Endodermal cell (in vitro differentiated cells): ENCODE measurements around the gene CEP170B. TPM values are rescaled to one million over a fixed set of nuclear protein-coding genes. Genes with fewer than 3 reads are reported as not detected.

Experiments
- DNase-seq: peaks from one replicate; pipeline ENCODE4 v3.0.0-alpha.2; 2017
- H3K27ac ChIP-seq: 2 replicates; pipeline ENCODE4 v1.5.1; 2013; ENCODE audit warnings: mild to moderate bottlenecking, low read depth, low read length, moderate library complexity
- H3K27me3 ChIP-seq: 2 replicates; pipeline ENCODE4 v1.6.1; 2013; ENCODE audit warnings: mild to moderate bottlenecking, low read length, moderate library complexity; ENCODE audit not compliant: insufficient read depth, control insufficient read depth, poor library complexity, severe bottlenecking
- H3K36me3 ChIP-seq: 2 replicates; pipeline ENCODE4 v1.7.0; 2013; ENCODE audit warnings: mild to moderate bottlenecking, low read length, moderate library complexity; ENCODE audit not compliant: control insufficient read depth, insufficient read depth
- H3K4me1 ChIP-seq: one replicate; pipeline ENCODE4 v1.7.0; 2013; ENCODE audit warnings: low read length; ENCODE audit not compliant: control insufficient read depth, insufficient read depth
- H3K4me3 ChIP-seq: 2 replicates; pipeline ENCODE4 v1.5.1; 2013; ENCODE audit warnings: mild to moderate bottlenecking, low read length, moderate library complexity
- H3K9ac ChIP-seq: 2 replicates; pipeline ENCODE4 v1.6.1; 2013; ENCODE audit warnings: mild to moderate bottlenecking, low read length, moderate library complexity; ENCODE audit not compliant: poor library complexity, severe bottlenecking; ENCODE audit errors: extremely low read depth
- H3K9me3 ChIP-seq: 2 replicates; pipeline ENCODE4 v1.6.1; 2013; ENCODE audit warnings: mild to moderate bottlenecking, low read length, moderate library complexity; ENCODE audit not compliant: control insufficient read depth
- H3K27ac Mint-ChIP-seq: 2 replicates; pipeline ENCODE4 v1.8.0; 2020; ENCODE audit warnings: mixed read lengths
- H3K27me3 Mint-ChIP-seq: 2 replicates; pipeline ENCODE4 v1.8.0; 2021; ENCODE audit warnings: mild to moderate bottlenecking, mixed read lengths; ENCODE audit not compliant: insufficient read depth
- H3K36me3 Mint-ChIP-seq: 2 replicates; pipeline ENCODE4 v1.8.0; 2020; ENCODE audit warnings: low read depth, mixed read lengths
- H3K4me1 Mint-ChIP-seq: 2 replicates; pipeline ENCODE4 v1.8.0; 2020; ENCODE audit warnings: mixed read lengths
- H3K4me3 Mint-ChIP-seq: 2 replicates; pipeline ENCODE4 v1.8.0; 2020; ENCODE audit warnings: mild to moderate bottlenecking, moderate library complexity, mixed read lengths
- H3K9me3 Mint-ChIP-seq: 2 replicates; pipeline ENCODE4 v1.8.0; 2020; ENCODE audit warnings: mild to moderate bottlenecking, mixed read lengths
- CTCF ChIP-seq: fragments of 200-600 bp; sonication (generic); conservative IDR thresholded peaks from 2 replicates; pipeline ENCODE4 v1.5.0; 2021; ENCODE audit warnings: antibody characterized with exemption, mild to moderate bottlenecking
- WGBS, 2 experiments: methylation state at CpG; one replicate each; pipeline versions ENCODE4 v1.1.5 to v1.1.7; 2013; ENCODE audit warnings: missing lambda C conversion rate in 2 of 2, mixed read lengths in 1 of 2; ENCODE audit not compliant: insufficient coverage in 1 of 2, insufficient read length in 1 of 2; 5-methylcytosine and 5-hydroxymethylcytosine counted together
- total RNA-seq, 2 donors: library from RNA; stranded (reverse); fragmentation: NEBNext Ultra II Directional in 1 of 2; extraction: Animal tissue kit (Norgen Biotek cat#: 25700) in 1 of 2; gene quantifications; 2 replicates in 1 of 2; 3 replicates in 1 of 2; pipeline ENCODE4 v1.2.1, GENCODE V29; 2021

The CEP170B gene
- total RNA-seq, 2 donors from 2014 or later, result 38.9 to 43.1 TPM

- Histone ChIP-seq H3K9ac (no peak overlapping the region), H3K4me3 (no peak overlapping the region), H3K27me3 (peaks cover 71% of the 10 kb centered on the region), H3K9me3 (no peaks in the 10 kb centered on the region), H3K36me3 (no peaks in the 10 kb centered on the region), H3K27ac (no peak overlapping the region), H3K4me1 (no peaks in the 10 kb centered on the region)
- WGBS, 2 experiments, result 92% methylated on average over 2 of the region's 2 CpGs; no CpG with 5 or more reads in 1 of the 2 experiments
- Mint-ChIP-seq H3K27me3 (peaks cover 82% of the 10 kb centered on the region), H3K9me3 (no peaks in the 10 kb centered on the region), H3K4me1 (no peaks in the 10 kb centered on the region), H3K4me3 (no peak overlapping the region), H3K36me3 (no peaks in the 10 kb centered on the region), H3K27ac (no peak overlapping the region)
- no peak for TF ChIP-seq CTCF
- peak; percentile 9 for DNase-seq
These were observed 70.9 kb downstream of the CEP170B start for GRCh38 chr14:104935955-104936354.

GRCh38 chr14:104936361-104937155 lies 71.5 kb downstream of the CEP170B start:
- Mint-ChIP-seq H3K4me1 (no peaks in the 10 kb centered on the region), H3K27me3 (peaks cover 76% of the 10 kb centered on the region), H3K27ac (no peak overlapping the region), H3K4me3 (no peak overlapping the region), H3K9me3 (no peaks in the 10 kb centered on the region), H3K36me3 (no peaks in the 10 kb centered on the region)
- no peaks in the 10 kb centered on the region for H3K4me1 ChIP-seq
- no peaks in the 10 kb centered on the region for H3K9me3 ChIP-seq
- peak; percentile 36 for DNase-seq
- H3K27ac ChIP-seq, result no peak overlapping the region
- H3K4me3 ChIP-seq, result no peak overlapping the region
- no peak overlapping the region for H3K9ac ChIP-seq
- WGBS, 2 experiments, result 85 to 100% methylated on average over 3 to 9 of the region's 10 CpGs
- no peaks in the 10 kb centered on the region for H3K36me3 ChIP-seq
- no peak for TF ChIP-seq CTCF
- H3K27me3 ChIP-seq, result peaks cover 68% of the 10 kb centered on the region

- Histone ChIP-seq H3K4me1 (no peaks in the 10 kb centered on the region), H3K27me3 (peaks cover 62% of the 10 kb centered on the region), H3K36me3 (no peaks in the 10 kb centered on the region), H3K27ac (no peak overlapping the region), H3K9me3 (no peaks in the 10 kb centered on the region), H3K4me3 (no peak overlapping the region), H3K9ac (no peak overlapping the region)
- H3K36me3 Mint-ChIP-seq, result no peaks in the 10 kb centered on the region
- H3K27me3 Mint-ChIP-seq, result peaks cover 70% of the 10 kb centered on the region
- TF ChIP-seq CTCF, result no peak
- no peaks in the 10 kb centered on the region for H3K4me1 Mint-ChIP-seq
- no peak overlapping the region for H3K27ac Mint-ChIP-seq
- 89 to 94% methylated on average over 3 to 4 of the region's 4 CpGs for WGBS, 2 experiments
- no peak overlapping the region for H3K4me3 Mint-ChIP-seq
- no peak for DNase-seq
- H3K9me3 Mint-ChIP-seq, result no peaks in the 10 kb centered on the region
These were observed 72.1 kb downstream of the CEP170B start for GRCh38 chr14:104937161-104937560.
